ENCODE data around the gene POSTN. TPM values are rescaled to one million over a fixed set of nuclear protein-coding genes. Genes with fewer than 3 reads are reported as not detected.
A peak's percentile ranks its signal among the peaks of the same experiment; 100 is the strongest.

The POSTN gene
- total RNA-seq, 1 experiment from 2014 or later, result 0.29 TPM

DNA sequence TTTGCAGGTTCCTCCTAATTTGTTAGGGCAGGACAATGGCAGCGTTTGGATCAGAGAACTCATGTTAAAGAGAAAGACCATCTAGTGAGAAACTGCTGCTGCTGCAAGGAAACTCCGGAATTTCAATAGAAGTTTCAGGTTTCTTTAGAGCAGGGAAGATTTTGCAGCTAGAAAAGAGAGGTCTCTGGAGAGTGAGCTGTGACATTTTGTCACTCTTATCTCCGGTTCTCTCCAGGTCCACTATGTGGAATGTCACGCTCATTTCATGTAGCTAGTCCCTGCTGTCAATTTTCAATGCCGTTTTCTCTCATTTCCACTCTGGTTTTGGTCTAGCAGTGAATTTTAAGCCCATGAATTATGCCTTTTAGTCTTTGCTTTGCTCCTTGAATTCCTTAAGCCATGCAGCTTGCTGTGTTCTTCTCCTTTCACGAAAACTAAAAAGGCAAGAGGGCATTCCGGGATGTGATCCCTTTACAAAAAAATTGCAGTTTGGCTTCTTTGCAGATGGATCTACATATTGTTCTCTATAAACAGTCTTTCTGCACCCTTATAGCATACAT is 46.7 kb upstream of the POSTN start:
- Mint-ChIP-seq H3K27ac (ENCODE audit: unreplicated experiment) (no peak overlapping the region), H3K4me3 (ENCODE audit: unreplicated experiment) (no peak overlapping the region), H3K9me3 (ENCODE audit: unreplicated experiment) (no peaks in the 10 kb centered on the region), H3K27me3 (ENCODE audit: insufficient read depth, unreplicated experiment) (peaks cover 14% of the 10 kb centered on the region), H3K36me3 (ENCODE audit: insufficient read depth, unreplicated experiment) (no peaks in the 10 kb centered on the region), H3K4me1 (ENCODE audit: low read depth, unreplicated experiment) (peaks cover 7% of the 10 kb centered on the region)
- intact Hi-C loops (cut with micrococcal nuclease; ENCODE audit: unreplicated experiment), result no loop called here
- ChIA-PET CTCF (no interaction called here), POLR2A (no interaction called here)
- H3K9me3 ChIP-seq, result no peaks in the 10 kb centered on the region
- H3K4me1 ChIP-seq, result peaks cover 4% of the 10 kb centered on the region; the same call in 1 of the 2 replicates
- no TSS peak for BruUV-seq (replicated peaks)
- no peak for DNase-seq
- H3K4me3 ChIP-seq (ENCODE audit: low read depth, low read length), result no peak overlapping the region
- TF ChIP-seq, protein P1, sequence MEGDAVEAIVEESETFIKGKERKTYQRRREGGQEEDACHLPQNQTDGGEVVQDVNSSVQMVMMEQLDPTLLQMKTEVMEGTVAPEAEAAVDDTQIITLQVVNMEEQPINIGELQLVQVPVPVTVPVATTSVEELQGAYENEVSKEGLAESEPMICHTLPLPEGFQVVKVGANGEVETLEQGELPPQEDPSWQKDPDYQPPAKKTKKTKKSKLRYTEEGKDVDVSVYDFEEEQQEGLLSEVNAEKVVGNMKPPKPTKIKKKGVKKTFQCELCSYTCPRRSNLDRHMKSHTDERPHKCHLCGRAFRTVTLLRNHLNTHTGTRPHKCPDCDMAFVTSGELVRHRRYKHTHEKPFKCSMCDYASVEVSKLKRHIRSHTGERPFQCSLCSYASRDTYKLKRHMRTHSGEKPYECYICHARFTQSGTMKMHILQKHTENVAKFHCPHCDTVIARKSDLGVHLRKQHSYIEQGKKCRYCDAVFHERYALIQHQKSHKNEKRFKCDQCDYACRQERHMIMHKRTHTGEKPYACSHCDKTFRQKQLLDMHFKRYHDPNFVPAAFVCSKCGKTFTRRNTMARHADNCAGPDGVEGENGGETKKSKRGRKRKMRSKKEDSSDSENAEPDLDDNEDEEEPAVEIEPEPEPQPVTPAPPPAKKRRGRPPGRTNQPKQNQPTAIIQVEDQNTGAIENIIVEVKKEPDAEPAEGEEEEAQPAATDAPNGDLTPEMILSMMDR (IDR thresholded peaks at IDR 0.05; ENCODE audit: insufficient read depth in 1 of 2, low read depth in 1 of 2, low read length in 1 of 2, severe bottlenecking in 1 of 2, unreplicated experiment in 1 of 2), result no peak
- no peaks in the 10 kb centered on the region for H3K27me3 ChIP-seq (replicated peaks; ENCODE audit: control insufficient read depth, insufficient read depth, low read length)
- H3K36me3 ChIP-seq (ENCODE audit: control insufficient read depth, insufficient read depth, low read length), result no peaks in the 10 kb centered on the region

DNA sequence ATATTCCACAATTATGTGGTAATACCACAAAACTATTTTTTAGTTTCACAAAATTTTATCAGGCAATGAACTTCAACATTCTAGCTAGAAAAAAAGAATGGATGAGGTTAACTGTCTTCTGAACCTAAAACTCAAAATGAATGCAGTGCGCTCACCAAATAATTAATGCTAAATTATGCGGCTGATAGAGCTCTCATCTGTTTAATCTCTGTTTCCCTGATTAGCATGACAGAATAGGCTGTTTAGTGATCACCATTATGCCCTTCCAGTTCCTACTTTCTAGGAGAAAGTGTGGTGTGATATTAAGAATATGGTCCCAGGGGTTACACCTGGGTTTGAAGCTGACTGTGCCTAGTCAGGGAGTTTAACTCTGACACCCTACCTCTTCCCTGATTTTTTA is 42.8 kb upstream of the POSTN start:
- H3K4me1 ChIP-seq, result 0 out of 2 replicates have a peak, but pooled peaks cover under 1% of the 10 kb centered on the region
- ChIA-PET CTCF (no interaction called here), POLR2A (no interaction called here)
- H3K27ac Mint-ChIP-seq (ENCODE audit: unreplicated experiment), result no peak overlapping the region
- intact Hi-C loops (cut with micrococcal nuclease; ENCODE audit: unreplicated experiment), result loop anchor here (5.0 kb wide), 1 partner anchor 406 kb away; no protein-coding TSS in a partner anchor
- no TSS peak for BruUV-seq (replicated peaks)
- peaks cover 21% of the 10 kb centered on the region for H3K27me3 Mint-ChIP-seq (ENCODE audit: insufficient read depth, unreplicated experiment)
- no peaks in the 10 kb centered on the region for H3K9me3 Mint-ChIP-seq (ENCODE audit: unreplicated experiment)
- H3K36me3 Mint-ChIP-seq (ENCODE audit: insufficient read depth, unreplicated experiment), result no peaks in the 10 kb centered on the region
- H3K4me1 Mint-ChIP-seq (ENCODE audit: low read depth, unreplicated experiment), result no peaks in the 10 kb centered on the region
- H3K27me3 ChIP-seq (replicated peaks; ENCODE audit: control insufficient read depth, insufficient read depth, low read length), result no peaks in the 10 kb centered on the region
- no peaks in the 10 kb centered on the region for H3K36me3 ChIP-seq (ENCODE audit: control insufficient read depth, insufficient read depth, low read length)
- H3K4me3 ChIP-seq (ENCODE audit: low read depth, low read length), result no peak overlapping the region
- TF ChIP-seq, protein P1 (IDR thresholded peaks at IDR 0.05; ENCODE audit: insufficient read depth in 1 of 2, low read depth in 1 of 2, low read length in 1 of 2, severe bottlenecking in 1 of 2, unreplicated experiment in 1 of 2), result no peak
- DNase-seq, result no peak
- no peak overlapping the region for H3K4me3 Mint-ChIP-seq (ENCODE audit: unreplicated experiment)
- no peaks in the 10 kb centered on the region for H3K9me3 ChIP-seq

DNA sequence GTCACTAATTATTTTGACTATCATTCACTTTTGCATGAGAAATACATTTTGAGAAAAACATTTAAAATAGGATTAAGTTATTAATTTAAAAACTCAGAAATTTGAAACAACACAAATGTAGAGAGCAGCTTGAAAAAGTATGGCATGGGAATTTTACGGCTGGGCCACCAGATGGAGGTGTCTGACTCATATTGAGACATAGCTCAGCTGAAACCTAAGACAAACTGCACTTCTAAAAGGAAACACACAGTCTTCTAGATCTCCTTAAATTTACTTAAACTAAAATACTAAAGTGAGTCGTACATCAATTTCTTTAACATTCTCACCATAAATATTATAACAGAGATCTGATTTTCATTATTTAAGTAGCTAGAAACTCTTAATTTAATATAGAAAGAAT is 41.9 kb upstream of the POSTN start:
- H3K27me3 Mint-ChIP-seq (ENCODE audit: insufficient read depth, unreplicated experiment), result peaks cover 21% of the 10 kb centered on the region
- H3K36me3 Mint-ChIP-seq (ENCODE audit: insufficient read depth, unreplicated experiment), result no peaks in the 10 kb centered on the region
- Histone ChIP-seq H3K9me3 (no peaks in the 10 kb centered on the region), H3K27me3 (replicated peaks; ENCODE audit: control insufficient read depth, insufficient read depth, low read length) (no peaks in the 10 kb centered on the region), H3K36me3 (ENCODE audit: control insufficient read depth, insufficient read depth, low read length) (no peaks in the 10 kb centered on the region), H3K4me3 (ENCODE audit: low read depth, low read length) (no peak overlapping the region), H3K4me1 (no peaks in the 10 kb centered on the region)
- no TSS peak for BruUV-seq (replicated peaks)
- intact Hi-C loops (cut with micrococcal nuclease; ENCODE audit: unreplicated experiment), result loop anchor here (1.0 to 5.0 kb wide), 2 partner anchors 407 to 942 kb away; no protein-coding TSS in a partner anchor
- H3K27ac Mint-ChIP-seq (ENCODE audit: unreplicated experiment), result no peak overlapping the region
- no peaks in the 10 kb centered on the region for H3K4me1 Mint-ChIP-seq (ENCODE audit: low read depth, unreplicated experiment)
- H3K9me3 Mint-ChIP-seq (ENCODE audit: unreplicated experiment), result no peaks in the 10 kb centered on the region
- POLR2A ChIA-PET, result no interaction called here
- TF ChIP-seq, protein P1 (IDR thresholded peaks at IDR 0.05; ENCODE audit: insufficient read depth in 1 of 2, low read depth in 1 of 2, low read length in 1 of 2, severe bottlenecking in 1 of 2, unreplicated experiment in 1 of 2), result peak; percentile 40 to 49
- no peak overlapping the region for H3K4me3 Mint-ChIP-seq (ENCODE audit: unreplicated experiment)
- CTCF ChIA-PET, result interaction anchor here (0.7 to 1.0 kb wide), 2 partner anchors 889 to 942 kb away, joined by 3 to 7 read pairs; no protein-coding TSS in a partner anchor
- peak in 1 of 2 experiments; percentile 10 for DNase-seq

Data from Caco-2 (cell line).